ENCODE data around the gene TUBA4A.

Gene TUBA4A

DNA sequence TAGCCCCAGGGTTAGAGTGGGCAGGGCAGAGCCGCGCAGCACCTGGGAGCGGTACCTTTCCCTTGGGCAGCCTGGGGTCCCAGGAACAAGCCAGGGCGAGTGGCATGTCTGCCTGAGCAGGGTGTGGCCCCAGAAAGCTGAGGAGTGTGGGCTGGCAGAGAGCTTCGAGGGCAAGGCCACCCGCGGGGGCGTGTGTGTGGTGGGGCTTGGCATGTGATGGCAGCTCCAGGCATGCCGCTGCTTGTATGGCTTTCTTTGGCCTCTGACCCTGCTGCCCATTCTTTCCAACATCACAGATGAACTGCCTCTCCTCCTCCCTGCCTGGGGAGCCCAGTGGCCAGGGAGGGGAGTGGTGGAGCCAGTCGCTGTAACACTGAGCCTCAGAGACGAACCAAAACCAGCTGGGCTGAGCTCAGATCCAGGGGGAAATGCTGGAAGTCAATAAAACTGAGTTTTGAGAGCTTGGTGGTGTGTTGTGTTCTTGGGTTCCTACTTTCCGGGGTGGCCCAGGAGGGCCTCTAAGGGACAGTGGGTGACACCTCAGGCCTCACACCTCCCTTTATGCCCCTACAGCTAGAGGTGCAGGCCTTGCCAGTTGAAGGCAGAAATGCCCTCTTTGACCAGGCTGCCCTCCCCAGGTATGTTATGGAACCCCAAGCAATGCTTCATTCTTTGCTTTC is 32.9 kb upstream of the TUBA4A start:
- no peak for DNase-seq (ENCODE audit: low read depth)

DNA sequence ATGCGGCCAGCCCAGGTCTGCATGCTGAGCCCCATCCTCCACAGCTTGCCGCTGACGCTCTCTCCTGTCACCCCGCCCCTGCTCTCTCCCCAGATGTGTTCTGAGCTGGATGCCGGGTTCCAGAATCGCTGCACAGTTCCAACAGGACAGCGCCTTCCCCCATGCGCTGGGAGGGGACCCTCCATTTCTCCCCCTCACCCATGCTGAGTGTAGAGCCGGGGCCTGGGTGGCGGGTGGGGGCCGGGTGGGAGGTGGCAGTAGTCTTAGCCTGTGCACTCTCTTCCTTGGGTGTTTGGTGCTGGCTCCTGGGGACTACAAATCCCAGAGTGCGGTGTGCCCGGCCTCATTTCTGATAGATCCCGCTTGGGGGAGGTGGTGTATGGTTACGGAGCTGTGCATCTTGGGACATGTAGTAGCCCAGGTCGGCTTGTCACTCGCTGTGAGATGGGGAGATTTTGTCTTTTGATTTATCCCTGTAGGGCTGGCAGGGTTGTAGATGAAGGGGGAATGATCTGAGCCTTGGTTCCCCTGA is 32.2 kb upstream of the TUBA4A start:
- DNase-seq (ENCODE audit: low read depth): no peak

DNA sequence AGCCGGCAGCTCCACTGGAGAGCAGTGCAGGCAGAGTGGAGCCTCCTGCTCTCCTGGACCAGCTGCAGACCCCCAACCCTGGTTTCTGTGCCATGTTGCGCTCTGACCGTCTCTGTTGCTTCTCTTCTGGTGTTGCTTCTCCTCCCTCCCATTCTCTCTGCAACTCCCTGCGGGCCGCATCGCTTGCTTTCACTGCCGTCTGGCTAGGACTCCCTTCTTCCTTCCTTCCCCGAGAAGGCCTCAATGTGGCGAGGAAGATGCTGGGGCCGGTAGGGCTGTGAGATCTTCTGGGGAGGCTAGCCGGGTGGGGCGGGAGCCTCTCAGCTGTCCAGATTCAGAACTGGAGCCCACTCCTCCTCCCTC is 31.6 kb upstream of the TUBA4A start:
- DNase-seq (ENCODE audit: low read depth): no peak

DNA sequence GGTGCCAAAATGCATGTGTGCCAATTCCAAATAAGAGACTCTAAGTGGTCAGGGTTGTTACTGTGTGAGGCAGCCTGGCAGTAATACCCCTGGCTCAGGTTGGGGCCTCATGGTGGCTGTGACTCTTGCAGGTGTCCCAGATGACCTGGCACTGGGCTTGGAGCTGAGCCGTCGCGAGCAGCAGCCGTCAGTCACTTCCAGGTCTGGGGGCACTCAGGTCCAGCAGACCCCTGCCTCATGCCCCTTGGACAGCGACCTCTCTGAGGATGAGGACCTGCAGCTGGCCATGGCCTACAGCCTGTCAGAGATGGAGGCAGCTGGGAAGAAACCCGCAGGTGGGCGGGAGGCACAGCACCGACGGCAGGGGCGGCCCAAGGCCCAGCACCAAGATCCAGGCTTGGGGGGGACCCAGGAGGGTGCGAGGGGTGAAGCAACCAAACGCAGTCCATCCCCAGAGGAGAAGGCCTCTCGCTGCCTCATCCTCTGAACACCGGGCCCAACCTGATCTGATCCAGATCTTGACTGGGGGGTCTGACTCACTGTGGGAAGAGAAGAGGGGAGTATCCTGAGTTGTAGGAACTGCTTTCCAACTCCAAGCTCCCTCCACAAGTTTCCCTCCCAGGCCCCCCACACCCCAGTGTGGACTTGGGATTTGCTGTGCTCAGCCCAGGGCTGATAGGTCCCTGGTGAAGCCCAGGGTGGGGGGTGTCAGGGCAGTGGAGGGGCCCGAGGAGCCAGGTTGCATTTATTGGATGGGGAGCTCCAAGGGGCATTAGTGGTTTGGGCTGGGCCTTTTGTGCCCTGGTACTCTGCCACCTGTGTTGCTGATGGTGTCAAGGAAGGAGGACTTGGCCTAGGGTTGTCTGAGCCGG is 31.0 kb upstream of the TUBA4A start:
- DNase-seq (ENCODE audit: low read depth): no peak

DNA sequence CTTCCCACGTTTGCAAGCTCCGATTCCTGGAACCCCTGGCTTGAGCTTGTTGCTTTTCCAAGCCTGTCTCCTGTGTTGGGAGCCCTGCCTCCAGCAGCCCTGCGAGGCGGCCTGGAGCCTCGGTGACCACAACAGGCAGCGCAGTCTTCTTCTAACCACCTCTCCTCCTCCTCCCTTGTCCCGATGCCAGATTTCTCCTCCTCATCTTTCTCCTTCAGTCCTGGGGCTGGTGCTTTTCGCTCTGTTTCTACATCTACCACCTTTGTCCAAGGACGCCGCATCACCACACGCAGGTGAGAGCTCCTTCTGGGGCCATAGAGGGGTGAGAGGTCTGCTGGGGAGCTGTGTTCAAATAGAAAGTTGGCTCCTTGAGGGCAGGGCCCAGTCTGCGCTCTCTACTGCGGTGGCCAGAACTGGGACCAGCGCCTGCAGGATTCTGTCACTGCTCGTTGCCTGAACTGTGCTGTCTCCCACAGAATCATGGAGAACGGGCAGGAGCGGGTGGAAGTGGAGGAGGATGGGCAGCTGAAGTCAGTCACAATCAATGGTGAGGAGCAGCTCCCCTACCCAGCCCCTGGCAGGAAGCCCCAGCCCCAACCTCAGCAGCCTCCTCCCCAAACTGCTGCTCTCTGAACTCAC is 29.3 kb upstream of the TUBA4A start:
- no peak for DNase-seq (ENCODE audit: low read depth)

DNA sequence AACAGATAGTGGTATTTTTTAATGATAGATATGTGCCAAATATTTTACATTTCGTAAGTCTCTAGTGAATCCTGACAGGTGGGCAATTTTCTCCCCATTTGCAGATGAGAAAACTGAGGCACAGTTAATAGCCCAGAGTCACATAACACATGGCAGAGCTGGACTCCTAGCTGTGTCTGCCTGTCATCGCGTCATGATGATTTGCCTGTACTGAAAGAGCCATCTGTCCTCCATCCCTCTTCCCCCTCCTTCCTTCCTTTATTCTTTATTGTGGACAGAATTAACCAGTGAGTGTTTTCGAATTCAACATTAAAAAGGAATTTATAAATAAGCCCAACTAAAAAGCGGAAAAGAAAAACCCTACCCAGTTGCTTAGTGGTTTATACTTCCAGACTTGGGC is 28.7 kb upstream of the TUBA4A start:
- no peak for DNase-seq (ENCODE audit: low read depth)

DNA sequence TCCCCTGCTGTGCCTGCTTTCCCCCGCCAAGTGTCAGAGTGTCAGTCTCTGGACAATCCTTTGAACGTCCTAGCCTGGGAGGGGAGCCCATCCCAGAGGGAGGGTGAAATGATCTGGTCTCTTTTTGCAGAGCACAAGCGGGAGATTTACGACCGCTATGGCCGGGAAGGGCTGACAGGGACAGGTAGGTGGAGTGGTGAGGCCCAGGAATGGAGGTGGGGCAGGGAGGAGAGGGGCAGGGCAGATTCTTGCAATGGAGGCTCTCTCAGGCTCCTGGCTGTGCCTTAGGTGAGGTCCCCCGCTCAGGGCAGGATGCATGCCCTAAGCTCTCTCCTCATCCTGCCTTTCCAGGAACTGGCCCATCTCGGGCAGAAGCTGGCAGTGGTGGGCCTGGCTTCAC is 27.9 kb upstream of the TUBA4A start:
- no peak for DNase-seq (ENCODE audit: low read depth)

DNA sequence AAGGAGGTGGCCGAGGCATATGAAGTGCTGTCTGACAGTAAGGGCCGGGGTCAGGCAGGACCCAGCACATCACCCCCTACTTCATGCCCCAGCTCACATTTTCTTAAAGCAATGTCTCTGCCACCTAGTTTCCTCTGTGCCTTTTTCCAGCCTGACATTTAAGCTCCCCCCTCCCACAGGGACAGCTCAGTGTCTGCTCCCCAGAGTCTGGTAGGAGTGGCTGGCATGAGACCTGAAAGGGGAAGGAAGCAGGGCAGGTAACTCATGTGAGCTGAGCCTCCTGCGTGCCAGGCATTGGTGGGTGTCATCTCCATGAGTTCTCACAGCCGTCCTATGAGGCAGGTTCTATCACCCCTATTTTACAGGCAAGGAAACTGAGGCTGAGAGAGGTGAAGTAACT is 26.9 kb upstream of the TUBA4A start:
- DNase-seq (ENCODE audit: low read depth): no peak

DNA sequence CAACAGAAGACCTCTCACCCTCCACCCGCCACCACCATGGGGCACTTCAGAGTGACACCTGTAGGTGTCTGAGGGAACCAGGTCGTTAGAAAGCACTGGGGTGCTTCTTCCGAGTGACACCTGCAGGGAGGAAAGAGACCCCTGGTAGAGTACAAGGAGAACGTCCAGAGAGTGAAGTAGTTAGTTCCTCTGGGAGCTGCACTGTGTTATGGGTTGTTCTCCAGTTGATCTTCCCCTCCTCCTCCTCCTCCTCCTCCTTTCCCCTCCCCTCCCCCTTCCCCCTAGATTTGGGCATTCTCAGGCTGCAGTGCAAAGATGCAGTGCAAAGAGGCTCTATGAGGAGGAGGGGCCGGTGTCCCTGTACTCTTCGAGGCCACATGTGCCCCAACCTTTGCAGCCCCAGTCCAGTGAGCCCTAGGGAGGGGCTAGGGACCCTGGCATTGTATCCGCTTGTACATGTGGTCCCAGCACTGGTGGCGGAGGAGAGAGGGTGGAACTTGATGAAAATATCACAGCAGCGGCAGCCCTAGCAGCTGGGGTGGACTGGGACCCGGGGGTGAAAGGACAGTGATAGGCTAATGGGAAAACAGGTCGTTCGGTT is 26.3 kb upstream of the TUBA4A start:
- no peak for DNase-seq (ENCODE audit: low read depth)

DNA sequence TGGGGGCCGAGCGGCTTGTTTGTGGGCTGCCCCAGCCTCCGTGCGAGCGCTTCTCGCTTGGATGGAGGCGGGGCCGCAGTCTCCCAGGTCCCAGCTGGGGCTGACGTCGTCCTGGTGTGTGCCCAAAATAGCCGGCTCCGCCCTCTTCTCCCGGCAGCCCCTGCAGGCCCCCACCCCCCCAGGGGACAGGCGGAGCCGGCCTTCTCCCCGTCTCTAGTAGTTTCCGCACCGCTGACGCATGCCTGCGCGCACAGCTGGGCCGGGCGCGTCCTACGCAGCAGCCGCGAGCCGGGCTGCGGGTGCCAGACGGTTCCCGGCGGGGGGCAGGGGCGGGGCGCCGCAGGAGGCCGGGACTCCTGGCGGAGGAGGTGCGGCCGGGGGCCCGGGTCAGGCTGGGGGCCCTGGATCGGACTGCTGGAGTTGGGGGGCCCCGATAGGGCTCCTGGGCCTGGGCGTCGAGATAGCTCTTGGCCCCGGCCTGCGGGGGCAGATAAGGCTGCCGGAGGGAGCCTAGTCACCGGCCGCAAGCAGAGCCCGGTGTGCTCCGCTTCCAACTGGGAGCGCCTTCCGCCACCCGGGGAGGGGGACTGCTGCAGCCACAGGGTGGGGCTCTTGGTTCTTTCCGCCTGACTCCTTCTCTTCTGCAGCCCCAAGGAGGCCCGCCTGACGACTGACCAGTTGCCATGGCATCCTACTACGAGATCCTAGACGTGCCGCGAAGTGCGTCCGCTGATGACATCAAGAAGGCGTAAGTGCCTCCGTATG is 25.6 kb upstream of the TUBA4A start, which contains the start of gene DNAJB2:
Gene DNAJB2 (plus strand): TSS at position 216 of the 765 bp plus-strand sequence. CDS start 468 bp downstream, at position 684.
- peak; percentile 98 for DNase-seq (ENCODE audit: low read depth)

DNA sequence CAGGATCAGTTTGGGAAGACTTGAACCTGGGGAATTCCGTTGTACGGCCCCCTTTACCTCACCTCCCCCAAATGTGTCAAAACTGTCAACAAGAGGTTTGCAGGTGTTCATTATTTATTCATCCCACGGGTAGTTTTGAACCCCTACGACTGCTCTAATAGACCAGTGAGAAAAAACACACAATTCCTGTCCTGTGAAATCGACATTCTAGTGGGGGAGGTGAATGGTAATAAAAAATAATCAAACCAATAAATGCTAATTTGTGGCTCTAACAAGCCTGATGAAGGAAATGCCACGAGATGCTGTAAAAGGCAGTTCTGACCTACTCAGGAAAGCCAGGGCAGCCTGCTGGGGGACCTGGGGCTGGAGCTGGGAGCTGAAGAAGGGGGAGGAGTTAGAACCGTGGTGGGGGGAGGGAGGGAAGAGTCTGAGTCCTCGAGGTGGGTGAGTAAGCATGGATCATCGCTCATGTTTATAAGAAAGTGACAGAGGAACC is 25.0 kb upstream of the TUBA4A start:
- no peak for DNase-seq (ENCODE audit: low read depth)

DNA sequence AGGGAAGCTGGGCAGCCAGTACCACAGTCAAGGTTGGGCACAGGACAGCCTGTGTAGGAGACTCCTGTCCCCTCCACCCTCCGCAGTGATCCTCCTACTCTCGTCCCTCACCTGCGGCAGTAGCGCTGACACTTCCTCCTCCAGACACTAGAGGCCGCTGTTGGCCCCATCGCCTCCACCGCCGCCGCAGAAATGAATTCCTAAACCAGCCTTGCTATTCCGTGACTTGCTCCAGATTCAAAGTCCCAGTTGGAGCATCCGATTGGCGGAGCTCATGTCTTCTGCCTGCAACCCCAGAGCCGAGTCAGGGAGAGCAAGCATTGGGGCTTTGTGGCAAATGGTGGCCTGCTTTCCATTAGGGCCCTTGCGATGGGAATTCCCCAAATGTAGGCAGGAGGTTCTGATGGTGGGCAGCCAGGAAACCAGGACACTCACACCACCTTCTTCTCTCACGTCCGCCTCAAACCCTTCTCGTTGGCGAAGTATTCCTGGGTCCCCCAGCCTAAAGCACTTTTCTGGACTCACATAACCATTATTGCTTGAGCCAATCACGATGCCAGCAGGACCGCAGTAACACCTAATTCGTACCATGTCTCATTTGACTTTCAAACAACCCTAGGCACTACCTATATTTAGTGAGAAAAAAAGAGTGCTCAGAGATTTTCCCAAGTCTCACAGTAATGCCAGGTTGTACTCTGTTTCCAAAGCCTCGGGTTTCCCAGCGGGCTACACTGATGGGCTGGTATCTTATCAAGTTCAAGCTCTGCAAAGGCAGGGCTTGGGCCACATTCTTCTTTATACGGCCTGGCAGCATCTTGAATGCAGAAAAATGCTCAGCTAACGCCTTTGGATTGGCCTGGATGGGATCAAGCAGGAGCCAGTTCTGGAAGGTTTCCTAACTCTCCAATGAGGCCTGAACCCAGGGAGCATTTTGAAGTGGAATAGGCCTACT is 24.3 kb upstream of the TUBA4A start:
- peak; percentile 52 for DNase-seq (ENCODE audit: low read depth)

DNA sequence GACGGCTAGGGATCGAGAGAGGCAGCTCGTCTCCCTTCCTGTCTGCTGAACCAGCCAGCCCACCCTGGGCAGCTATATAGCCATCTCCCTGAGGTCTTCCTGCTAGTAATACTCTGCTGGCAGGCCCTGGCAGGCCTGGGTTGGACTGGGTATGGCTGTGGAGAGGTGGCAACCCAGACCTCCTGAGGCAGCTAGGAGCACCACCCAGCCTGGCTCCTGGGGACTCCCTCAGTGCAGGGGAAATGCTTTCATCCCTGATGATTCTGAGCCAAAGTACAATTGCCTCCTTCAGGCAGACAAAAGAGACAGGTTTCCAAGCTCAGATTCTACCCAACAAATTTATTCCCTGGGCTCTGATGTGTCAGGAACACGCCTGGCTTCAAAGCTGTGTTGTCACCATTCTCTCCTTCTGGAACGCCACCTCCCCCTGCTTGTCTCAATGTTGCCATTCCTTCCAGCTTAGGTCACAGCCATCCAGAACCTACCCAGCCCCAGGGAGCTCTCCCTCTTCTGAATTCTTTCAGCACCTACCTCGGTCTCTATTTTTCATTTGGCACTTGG is 20.7 kb upstream of the TUBA4A start:
- no peak for DNase-seq (ENCODE audit: low read depth)

DNA sequence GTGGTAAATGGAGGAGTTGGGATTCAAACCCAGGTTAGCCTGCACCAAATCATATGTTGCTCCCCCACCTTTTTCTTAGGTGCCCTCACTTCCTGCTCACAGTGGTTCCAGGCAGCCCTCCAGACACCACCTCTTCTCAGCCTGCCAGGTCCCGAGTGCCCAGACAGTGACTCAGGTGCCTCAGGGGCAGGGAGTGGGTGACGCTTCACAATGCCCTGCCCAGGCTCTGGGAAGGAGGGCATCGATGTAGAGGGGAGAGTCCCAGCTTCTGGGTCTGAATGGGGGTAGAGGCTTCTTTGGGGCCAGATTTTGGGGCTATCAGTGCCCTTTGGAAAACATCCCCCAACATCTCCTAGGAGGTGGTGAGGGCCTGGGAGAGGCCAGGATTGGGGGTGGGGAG is 20.2 kb upstream of the TUBA4A start:
- DNase-seq (ENCODE audit: low read depth): no peak

DNA sequence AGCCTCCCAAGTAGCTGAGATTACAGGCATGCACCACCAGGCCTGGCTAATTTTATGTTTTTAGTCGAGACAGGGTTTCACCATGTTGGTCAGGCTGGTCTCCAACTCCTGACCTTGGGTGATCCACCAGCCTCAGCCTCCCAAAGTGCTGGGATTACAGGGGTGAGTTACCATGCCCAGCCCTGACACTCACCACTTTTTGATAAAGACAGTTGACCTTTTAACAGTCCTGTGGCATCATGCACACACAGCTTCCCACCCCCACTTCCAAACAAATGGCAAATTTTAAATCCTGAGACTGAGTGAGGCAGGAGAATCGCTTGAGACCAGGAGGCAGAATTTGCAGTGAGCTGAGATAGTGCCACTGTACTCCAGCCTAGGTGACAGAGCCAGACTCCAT is 19.3 kb upstream of the TUBA4A start:
- DNase-seq (ENCODE audit: low read depth): no peak

DNA sequence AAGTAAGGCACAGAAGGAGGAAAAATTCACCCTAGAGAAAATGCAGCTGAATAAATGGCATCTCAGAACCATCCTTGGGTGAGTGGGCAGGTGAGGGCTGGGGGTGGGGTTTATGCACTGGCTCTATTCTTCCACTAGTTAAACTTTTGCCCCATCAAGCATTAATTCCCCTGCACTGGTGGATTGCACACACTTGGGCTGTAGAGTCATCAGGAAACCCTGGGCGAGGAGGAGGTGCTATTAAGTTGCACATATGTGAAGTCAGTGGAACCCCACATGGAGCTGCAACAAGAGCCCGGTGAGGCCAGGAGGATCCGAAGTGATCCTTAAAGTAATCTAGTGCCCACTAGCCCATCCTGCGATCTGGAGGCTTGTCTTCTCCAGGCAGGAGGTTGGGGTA is 18.6 kb upstream of the TUBA4A start:
- DNase-seq (ENCODE audit: low read depth): no peak

DNA sequence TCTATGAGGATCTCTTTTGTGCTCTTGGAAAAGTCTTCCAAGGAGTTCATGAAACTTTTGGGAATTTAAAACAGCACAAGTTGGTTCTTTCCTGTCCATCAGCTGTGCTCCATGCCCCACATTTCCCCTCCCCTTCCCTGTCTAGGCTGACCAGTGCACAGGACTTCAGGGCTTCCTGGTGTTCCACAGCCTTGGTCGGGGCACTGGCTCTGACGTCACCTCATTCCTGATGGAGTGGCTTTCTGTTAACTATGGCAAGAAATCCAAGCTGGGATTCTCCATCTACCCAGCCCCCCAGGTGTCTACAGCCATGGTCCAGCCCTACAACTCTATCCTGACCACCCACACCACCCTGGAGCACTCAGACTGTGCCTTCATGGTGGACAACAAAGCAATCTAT is 17.3 kb upstream of the TUBA4A start:
- DNase-seq (ENCODE audit: low read depth): no peak

DNA sequence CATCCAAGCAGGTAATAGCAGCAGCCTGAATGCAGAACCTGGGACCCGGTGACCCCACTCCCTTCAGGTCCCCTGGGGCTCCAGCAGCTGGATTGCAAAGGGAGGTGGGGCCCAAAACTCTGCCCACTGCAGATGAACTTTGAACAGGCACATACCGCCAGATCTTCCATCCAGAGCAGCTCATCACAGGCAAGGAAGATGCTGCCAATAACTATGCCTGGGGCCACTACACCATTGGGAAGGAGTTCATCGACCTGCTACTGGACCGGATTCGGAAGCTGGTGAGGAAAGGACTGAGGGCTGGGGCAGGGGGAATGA is 16.3 kb upstream of the TUBA4A start:
- DNase-seq (ENCODE audit: low read depth): no peak

DNA sequence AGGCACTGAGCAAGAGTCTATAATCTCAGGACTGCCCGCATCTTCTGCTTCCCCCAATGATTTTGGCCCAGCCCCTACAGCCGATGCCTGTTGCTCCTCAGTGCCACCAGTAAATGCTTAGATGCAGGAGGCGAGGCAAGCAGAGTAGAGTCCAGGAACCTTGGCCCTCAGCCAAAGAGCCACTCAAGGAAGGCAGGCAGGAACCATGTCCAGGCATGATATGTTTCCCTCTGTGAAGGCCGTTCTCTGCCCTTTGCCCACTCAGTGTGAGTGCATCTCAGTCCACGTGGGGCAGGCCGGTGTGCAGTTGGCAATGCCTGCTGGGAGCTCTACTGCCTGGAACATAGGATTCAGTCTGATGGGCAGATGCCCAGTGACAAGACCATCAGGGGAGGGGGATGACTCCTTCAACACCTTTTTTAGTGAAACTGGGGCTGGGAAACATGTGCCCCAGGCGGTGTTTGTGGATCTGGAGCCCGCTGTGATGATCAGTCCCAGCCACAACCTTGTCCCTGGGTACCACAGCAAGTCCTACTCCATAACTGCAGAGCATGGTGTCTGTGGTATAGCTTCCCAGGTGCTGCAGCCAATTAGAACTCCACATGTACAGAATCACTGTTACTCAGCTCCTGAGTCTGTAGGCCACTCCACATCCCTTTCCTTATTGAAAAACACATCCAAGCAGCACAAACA is 15.8 kb upstream of the TUBA4A start:
- no peak for DNase-seq (ENCODE audit: low read depth)

DNA sequence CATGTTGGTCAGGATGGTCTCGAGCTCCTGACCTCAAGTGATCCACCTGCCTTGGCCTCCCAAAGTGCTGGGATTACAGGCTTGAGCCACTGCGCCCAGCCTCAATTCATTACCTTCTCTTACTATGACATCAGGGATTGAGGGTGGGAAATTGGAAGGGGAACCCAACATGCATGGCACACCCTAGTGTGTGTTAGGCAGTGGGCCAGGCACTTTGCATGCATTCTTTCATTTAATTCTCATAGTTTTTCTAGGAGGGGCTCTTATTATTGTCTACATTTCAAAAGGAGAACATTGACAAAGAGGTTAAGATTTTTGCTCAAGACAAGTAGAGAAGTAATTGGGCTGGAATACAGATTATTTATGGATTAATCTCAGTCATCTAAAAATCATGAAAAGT is 14.6 kb upstream of the TUBA4A start:
- DNase-seq (ENCODE audit: low read depth): no peak
